Stimulated activated memory B cell treated with anti-CD40 and anti-IgM and Interleukin-4, amounts not matched to agents 10 μg/mL and 1 μg/mL and 100 μg/mL, for 72 hours (primary cell): Measurements from ENCODE around the gene MUL1.

Experiments used
- ATAC-seq: fragments of 150-1000 bp; cut with Tn5 transposase; 2 replicates; pipeline ENCODE4 v1.10.0; 2021
- H3K27ac Mint-ChIP-seq: one replicate; pipeline ENCODE4 v1.8.0; 2022; ENCODE audit warnings: mild to moderate bottlenecking, mixed read lengths
- H3K27me3 Mint-ChIP-seq: one replicate; pipeline ENCODE4 v1.8.0; 2022; ENCODE audit warnings: mixed read lengths
- H3K36me3 Mint-ChIP-seq: one replicate; pipeline ENCODE4 v1.8.0; 2022; ENCODE audit warnings: mixed read lengths
- H3K4me1 Mint-ChIP-seq: one replicate; pipeline ENCODE4 v1.8.0; 2022; ENCODE audit warnings: mixed read lengths
- H3K4me3 Mint-ChIP-seq: one replicate; pipeline ENCODE4 v1.8.0; 2022; ENCODE audit warnings: mild to moderate bottlenecking, moderate library complexity, mixed read lengths
- H3K9me3 Mint-ChIP-seq: one replicate; pipeline ENCODE4 v1.8.0; 2022; ENCODE audit warnings: mixed read lengths

Gene MUL1

GRCh38 chr1:20483098-20483832 lies 24.7 kb downstream of the MUL1 start:
- peak overlapping the region; percentile 30 for H3K4me3 Mint-ChIP-seq
- no peak for ATAC-seq

GRCh38 chr1:20481643-20482498 lies 26.1 kb downstream of the MUL1 start:
- no peaks in the 10 kb centered on the region for H3K9me3 Mint-ChIP-seq
- no peaks in the 10 kb centered on the region for H3K36me3 Mint-ChIP-seq
- H3K4me3 Mint-ChIP-seq = no peak overlapping the region
- H3K27me3 Mint-ChIP-seq = peaks cover 84% of the 10 kb centered on the region
- no peak overlapping the region for H3K27ac Mint-ChIP-seq
- no peak for ATAC-seq
- peaks cover 24% of the 10 kb centered on the region for H3K4me1 Mint-ChIP-seq

More at GRCh38 chr1:20483098-20483832, 24.7 kb downstream of the MUL1 start:
- H3K27me3 Mint-ChIP-seq = peaks cover 84% of the 10 kb centered on the region
- peaks cover 24% of the 10 kb centered on the region for H3K4me1 Mint-ChIP-seq
- no peak overlapping the region for H3K27ac Mint-ChIP-seq
- no peaks in the 10 kb centered on the region for H3K36me3 Mint-ChIP-seq
- H3K9me3 Mint-ChIP-seq = no peaks in the 10 kb centered on the region

GRCh38 chr1:20480951-20481617 lies 26.9 kb downstream of the MUL1 start:
- Mint-ChIP-seq H3K27me3 (peaks cover 87% of the 10 kb centered on the region), H3K4me1 (peaks cover 29% of the 10 kb centered on the region), H3K9me3 (no peaks in the 10 kb centered on the region), H3K36me3 (no peaks in the 10 kb centered on the region), H3K27ac (no peak overlapping the region), H3K4me3 (no peak overlapping the region)
- ATAC-seq = no peak

GRCh38 chr1:20480243-20480944 lies 27.6 kb downstream of the MUL1 start:
- ATAC-seq = no peak
- Mint-ChIP-seq H3K9me3 (no peaks in the 10 kb centered on the region), H3K36me3 (no peaks in the 10 kb centered on the region), H3K4me3 (no peak overlapping the region), H3K27ac (no peak overlapping the region), H3K27me3 (peaks cover 87% of the 10 kb centered on the region), H3K4me1 (peaks cover 27% of the 10 kb centered on the region)

- no peak overlapping the region for H3K4me3 Mint-ChIP-seq
- no peak overlapping the region for H3K27ac Mint-ChIP-seq
- H3K4me1 Mint-ChIP-seq = peaks cover 26% of the 10 kb centered on the region
- no peaks in the 10 kb centered on the region for H3K9me3 Mint-ChIP-seq
- peaks cover 91% of the 10 kb centered on the region for H3K27me3 Mint-ChIP-seq
- H3K36me3 Mint-ChIP-seq = no peaks in the 10 kb centered on the region
- no peak for ATAC-seq
These were observed 28.1 kb downstream of the MUL1 start for GRCh38 chr1:20479840-20480239.

GRCh38 chr1:20478057-20478635 lies 29.8 kb downstream of the MUL1 start:
- Mint-ChIP-seq H3K9me3 (no peaks in the 10 kb centered on the region), H3K4me1 (peaks cover 14% of the 10 kb centered on the region), H3K27ac (no peak overlapping the region), H3K36me3 (no peaks in the 10 kb centered on the region), H3K4me3 (no peak overlapping the region), H3K27me3 (peaks cover 91% of the 10 kb centered on the region)
- ATAC-seq = no peak

- Mint-ChIP-seq H3K27ac (no peak overlapping the region), H3K27me3 (peaks cover 94% of the 10 kb centered on the region), H3K4me1 (peaks cover 16% of the 10 kb centered on the region), H3K9me3 (no peaks in the 10 kb centered on the region), H3K36me3 (no peaks in the 10 kb centered on the region), H3K4me3 (no peak overlapping the region)
- ATAC-seq = no peak
These were observed 30.4 kb downstream of the MUL1 start for GRCh38 chr1:20477348-20478056.

- Mint-ChIP-seq H3K9me3 (no peaks in the 10 kb centered on the region), H3K4me3 (no peak overlapping the region), H3K27me3 (peaks cover 94% of the 10 kb centered on the region), H3K27ac (no peak overlapping the region), H3K4me1 (peaks cover 16% of the 10 kb centered on the region), H3K36me3 (no peaks in the 10 kb centered on the region)
- no peak for ATAC-seq
These were observed 31.5 kb downstream of the MUL1 start for GRCh38 chr1:20476265-20477038.

GRCh38 chr1:20474996-20475395 lies 33.0 kb downstream of the MUL1 start:
- peaks cover 16% of the 10 kb centered on the region for H3K4me1 Mint-ChIP-seq
- H3K36me3 Mint-ChIP-seq = no peaks in the 10 kb centered on the region

GRCh38 chr1:20474333-20474975 lies 33.5 kb downstream of the MUL1 start:
- H3K4me1 Mint-ChIP-seq = peaks cover 16% of the 10 kb centered on the region
- no peaks in the 10 kb centered on the region for H3K36me3 Mint-ChIP-seq
- no peak overlapping the region for H3K4me3 Mint-ChIP-seq
- H3K27ac Mint-ChIP-seq = no peak overlapping the region
- no peak for ATAC-seq
- peaks cover 4% of the 10 kb centered on the region for H3K9me3 Mint-ChIP-seq
- H3K27me3 Mint-ChIP-seq = peaks cover 91% of the 10 kb centered on the region

More at GRCh38 chr1:20474996-20475395, 33.0 kb downstream of the MUL1 start:
- Mint-ChIP-seq H3K27ac (no peak overlapping the region), H3K9me3 (no peaks in the 10 kb centered on the region), H3K4me3 (no peak overlapping the region), H3K27me3 (peaks cover 91% of the 10 kb centered on the region)
- no peak for ATAC-seq

GRCh38 chr1:20473894-20474293 lies 34.1 kb downstream of the MUL1 start:
- no peak overlapping the region for H3K4me3 Mint-ChIP-seq

GRCh38 chr1:20472860-20473711 lies 34.9 kb downstream of the MUL1 start:
- Mint-ChIP-seq H3K36me3 (no peaks in the 10 kb centered on the region), H3K9me3 (peaks cover 4% of the 10 kb centered on the region), H3K4me1 (peaks cover 16% of the 10 kb centered on the region), H3K27ac (no peak overlapping the region), H3K27me3 (peaks cover 85% of the 10 kb centered on the region), H3K4me3 (peak overlapping the region; percentile 35)
- no peak for ATAC-seq

More at GRCh38 chr1:20473894-20474293, 34.1 kb downstream of the MUL1 start:
- Mint-ChIP-seq H3K36me3 (no peaks in the 10 kb centered on the region), H3K27me3 (peaks cover 91% of the 10 kb centered on the region), H3K4me1 (peaks cover 16% of the 10 kb centered on the region), H3K9me3 (peaks cover 4% of the 10 kb centered on the region), H3K27ac (no peak overlapping the region)
- ATAC-seq = no peak
